MG63 (cell line): ENCODE measurements around the gene SH2D1A. TPM values are rescaled to one million over a fixed set of nuclear protein-coding genes. Genes with fewer than 3 reads are reported as not detected.
"Not testable (repeated sequence)": the region's sequence is repeated elsewhere in the genome, so short reads cannot be mapped to it uniquely, and the experiment has no call there.

ENCODE experiments used
- DNase-seq: peaks from one replicate; pipeline ENCODE4 v3.0.0-alpha.2; 2020
- H3K27me3 ChIP-seq: fragments of 250-450 bp; sonication (Bioruptor Pico); 2 replicates; pipeline ENCODE4 v1.5.1; 2020; ENCODE audit warnings: mild to moderate bottlenecking, moderate library complexity
- H3K36me3 ChIP-seq: fragments of 250-450 bp; sonication (Bioruptor Pico); 2 replicates; pipeline ENCODE4 v1.5.1; 2020; ENCODE audit warnings: mild to moderate bottlenecking, moderate library complexity
- H3K4me3 ChIP-seq: fragments of 250-450 bp; sonication (Bioruptor Pico); 2 replicates; pipeline ENCODE4 v1.5.1; 2020; ENCODE audit warnings: mild to moderate bottlenecking, moderate library complexity
- H3K9me3 ChIP-seq: fragments of 250-450 bp; sonication (Bioruptor Pico); 2 replicates; pipeline ENCODE4 v1.5.1; 2020; ENCODE audit warnings: mild to moderate bottlenecking, moderate library complexity
- total RNA-seq: library from RNA; depleted of rRNA; stranded (reverse); fragments of >200 nt; shearing (Covaris generic); gene quantifications from 2 replicates; pipeline ENCODE4 v1.2.3, GENCODE V29; 2014; ENCODE audit warnings: low replicate concordance; rRNA removed

SH2D1A gene
- total RNA-seq: not detected in 2 replicates

GRCh38 chrX:124346117-124346876 is at the start of gene SH2D1A:
TSS of gene SH2D1A (plus strand) at chrX:124346563. CDS start at chrX:124346643, 80 bp downstream.
- no peaks in the 10 kb centered on the region for H3K36me3 ChIP-seq
- no peak within 1 kb of the TSS for H3K4me3 ChIP-seq
- H3K27me3 ChIP-seq: no peaks in the 10 kb centered on the region
- no peak for DNase-seq
- no peaks in the 10 kb centered on the region for H3K9me3 ChIP-seq

DNA sequence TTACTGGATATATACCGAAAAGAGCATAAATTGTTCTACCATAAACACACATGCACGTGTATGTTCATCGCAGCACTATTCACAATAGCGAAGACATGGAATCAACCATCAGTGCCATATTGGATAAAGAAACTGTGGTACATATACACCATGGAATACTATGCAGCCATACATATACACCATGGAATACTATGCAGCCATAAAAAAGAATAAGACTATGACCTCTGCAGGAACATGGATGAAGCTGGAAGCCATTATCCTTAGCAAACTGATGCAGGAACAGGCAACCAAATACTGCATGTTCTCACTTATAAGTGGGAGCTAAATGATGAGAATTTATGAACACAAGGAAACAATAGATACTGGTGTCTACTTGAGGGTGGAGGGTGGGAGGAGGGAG is 47.0 kb upstream of the SH2D1A start:
- not testable (repeated sequence) for DNase-seq, H3K27me3 ChIP-seq, H3K36me3 ChIP-seq, H3K4me3 ChIP-seq, H3K9me3 ChIP-seq

- no peak for DNase-seq
- H3K4me3 ChIP-seq: no peak overlapping the region
- no peaks in the 10 kb centered on the region for H3K9me3 ChIP-seq
- no peaks in the 10 kb centered on the region for H3K27me3 ChIP-seq
- H3K36me3 ChIP-seq: no peaks in the 10 kb centered on the region
Measured at GRCh38 chrX:124300405-124300804, 46.0 kb upstream of the SH2D1A start.

DNA sequence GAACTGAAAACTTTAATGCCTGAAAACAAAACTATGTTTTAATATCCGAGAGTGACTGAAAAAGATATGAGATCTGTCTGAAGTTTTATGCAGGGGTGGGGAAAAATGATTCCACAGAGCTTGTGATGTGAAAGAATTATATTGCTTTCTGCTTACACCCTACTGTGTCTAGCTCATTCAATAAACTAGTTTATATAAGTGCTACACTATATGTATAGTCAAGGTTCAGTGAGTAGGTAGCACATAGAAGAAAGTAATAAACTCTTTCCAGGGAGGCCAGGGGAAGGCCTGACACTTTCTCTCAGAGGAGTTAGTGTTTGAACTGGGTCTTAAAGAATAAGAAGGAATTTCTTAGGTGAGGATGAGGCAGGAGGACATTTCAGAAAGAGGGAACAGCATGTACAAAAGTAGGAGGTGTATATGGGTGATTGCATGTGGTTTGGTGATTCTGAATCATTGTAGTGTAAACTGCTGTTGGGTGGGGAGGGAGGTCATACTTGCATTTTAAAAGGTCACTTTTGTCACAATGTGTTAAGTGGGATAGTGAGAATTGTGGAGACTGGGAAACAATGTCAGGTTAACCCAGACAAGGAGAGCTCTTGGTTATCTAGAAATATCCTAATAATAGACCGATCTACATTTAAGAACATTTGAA is 39.0 kb upstream of the SH2D1A start:
- H3K27me3 ChIP-seq: no peaks in the 10 kb centered on the region

GRCh38 chrX:124325732-124326131 is 20.6 kb upstream of the SH2D1A start:
- DNase-seq: no peak
- Histone ChIP-seq H3K36me3 (no peaks in the 10 kb centered on the region), H3K9me3 (no peaks in the 10 kb centered on the region), H3K4me3 (no peak overlapping the region), H3K27me3 (no peaks in the 10 kb centered on the region)

More for the DNA sequence above, 39.0 kb upstream of the SH2D1A start:
- no peak overlapping the region for H3K4me3 ChIP-seq
- no peak for DNase-seq
- H3K9me3 ChIP-seq: no peaks in the 10 kb centered on the region
- no peaks in the 10 kb centered on the region for H3K36me3 ChIP-seq

DNA sequence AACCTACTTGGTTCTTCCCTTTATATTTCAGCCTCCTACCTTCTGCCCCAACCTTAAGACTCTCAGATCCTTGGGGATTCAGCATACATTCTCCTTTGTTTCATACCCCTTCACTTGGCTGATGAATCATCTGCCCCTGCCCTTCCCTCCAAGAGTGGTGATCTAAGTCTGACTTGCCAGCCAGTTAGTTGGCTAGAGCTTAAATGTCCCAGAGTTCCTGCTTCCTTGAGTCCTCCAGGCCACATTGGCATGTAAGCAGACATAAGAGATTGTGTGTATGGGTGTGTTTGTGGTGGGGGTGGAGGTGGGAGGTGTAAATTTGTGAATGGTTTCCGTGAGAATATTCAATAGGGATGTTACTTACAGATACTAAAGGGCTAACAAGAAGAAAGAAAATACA is 17.6 kb upstream of the SH2D1A start:
- peak; percentile 61 for DNase-seq
- Histone ChIP-seq H3K9me3 (no peaks in the 10 kb centered on the region), H3K36me3 (no peaks in the 10 kb centered on the region), H3K27me3 (no peaks in the 10 kb centered on the region), H3K4me3 (no peak overlapping the region)

DNA sequence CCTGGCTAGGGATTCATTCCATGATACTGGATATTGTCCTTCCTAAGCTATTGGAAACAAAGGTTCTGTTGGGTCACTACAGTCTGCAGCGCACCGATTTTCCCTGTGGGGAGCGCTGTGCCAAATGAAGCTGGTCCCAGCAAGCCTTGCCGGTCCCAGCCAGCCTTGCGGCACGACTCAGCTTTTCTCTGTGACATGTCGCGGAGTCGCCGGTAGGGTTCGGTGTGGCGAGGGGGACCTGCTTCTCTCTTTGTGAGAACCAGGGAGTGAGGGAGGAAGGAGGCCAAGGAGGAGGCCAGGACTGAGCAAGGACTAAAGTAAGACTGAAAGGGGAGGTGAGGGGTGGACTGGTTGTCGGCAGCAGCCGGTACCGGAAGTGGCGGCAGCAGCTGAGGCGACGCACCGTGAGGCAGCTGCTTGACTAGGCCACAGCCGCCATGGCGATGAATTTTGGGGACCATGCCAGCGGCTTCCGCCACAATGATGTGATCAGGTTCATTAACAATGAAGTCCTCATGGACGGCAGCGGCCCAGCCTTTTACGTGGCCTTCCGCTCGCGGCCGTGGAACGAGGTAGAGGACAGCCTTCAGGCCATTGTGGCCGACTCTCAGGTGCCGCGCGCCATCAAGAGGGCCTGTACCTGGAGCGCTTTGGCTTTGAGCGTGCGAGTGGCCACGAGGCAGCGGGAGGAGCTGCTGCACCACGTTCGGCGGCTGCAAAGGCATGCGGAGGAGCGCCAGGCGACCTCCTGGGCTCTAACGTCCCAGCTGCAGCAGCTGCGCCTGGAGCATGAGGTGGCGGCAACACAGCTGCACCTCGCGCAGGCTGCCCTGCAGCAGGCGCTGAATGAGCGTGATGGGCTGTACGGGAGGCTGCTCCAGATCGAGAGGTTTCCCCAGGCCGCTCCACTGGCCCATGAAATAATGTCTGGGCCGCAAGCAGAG is 13.6 kb upstream of the SH2D1A start, which contains the start of gene TEX13D:
Gene TEX13D (plus strand): TSS at position 180 of the 944 bp plus-strand sequence. CDS start 258 bp downstream, at position 438.
- no peaks in the 10 kb centered on the region for H3K27me3 ChIP-seq
- no peak for DNase-seq
- H3K36me3 ChIP-seq: no peaks in the 10 kb centered on the region
- no peak within 1 kb of the TSS for H3K4me3 ChIP-seq
- H3K9me3 ChIP-seq: no peaks in the 10 kb centered on the region

DNA sequence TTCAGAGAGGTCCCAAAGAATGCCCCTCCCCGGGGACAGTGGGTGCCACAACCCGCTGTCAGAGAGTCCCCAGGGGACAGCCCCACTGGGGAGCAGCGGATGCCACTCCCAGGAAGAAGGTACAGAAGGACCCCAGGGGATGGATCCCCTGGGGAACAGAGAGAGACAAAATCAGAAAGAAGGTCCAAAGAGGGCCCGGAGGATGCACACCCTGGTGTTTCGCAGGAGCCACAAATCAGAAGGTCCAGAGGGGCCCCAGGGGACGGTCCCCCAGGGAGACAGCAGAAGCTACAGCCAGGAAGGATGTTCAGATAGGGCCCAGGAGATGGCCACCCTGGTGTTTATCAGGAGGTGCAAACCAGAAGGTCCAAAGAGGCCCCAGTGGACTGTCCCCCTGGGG is 12.5 kb upstream of the SH2D1A start:
- Histone ChIP-seq H3K27me3 (no peaks in the 10 kb centered on the region), H3K36me3 (no peaks in the 10 kb centered on the region), H3K4me3 (no peak overlapping the region), H3K9me3 (no peaks in the 10 kb centered on the region)
- DNase-seq: no peak

GRCh38 chrX:124334555-124334954 is 11.8 kb upstream of the SH2D1A start:
- not testable (repeated sequence) for H3K36me3 ChIP-seq, H3K27me3 ChIP-seq, DNase-seq, H3K9me3 ChIP-seq, H3K4me3 ChIP-seq

- H3K36me3 ChIP-seq: no peaks in the 10 kb centered on the region
- H3K27me3 ChIP-seq: no peaks in the 10 kb centered on the region
- H3K9me3 ChIP-seq: no peaks in the 10 kb centered on the region
- no peak for DNase-seq
- H3K4me3 ChIP-seq: no peak overlapping the region
Measured at GRCh38 chrX:124335598-124335997, 10.8 kb upstream of the SH2D1A start.

DNA sequence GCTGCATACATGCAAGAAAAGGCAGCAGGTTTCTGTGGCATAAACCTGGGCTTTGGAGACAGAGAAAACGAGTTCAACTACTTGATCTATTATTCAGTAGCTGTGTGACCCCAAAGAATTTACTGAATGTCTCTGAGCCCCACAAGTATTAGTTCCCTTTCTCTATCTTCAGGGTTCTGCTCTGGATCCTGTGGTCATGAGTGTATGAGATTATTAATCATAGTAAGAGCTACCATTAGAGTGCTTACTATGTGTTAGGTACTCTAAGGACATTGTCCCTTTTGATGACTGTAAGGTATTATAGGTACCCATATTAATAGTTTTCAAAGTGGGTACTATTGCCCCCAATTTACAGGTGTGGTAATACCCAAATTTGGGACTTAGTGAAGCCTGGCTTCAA is 8.4 kb upstream of the SH2D1A start:
- Histone ChIP-seq H3K9me3 (no peaks in the 10 kb centered on the region), H3K27me3 (no peaks in the 10 kb centered on the region), H3K4me3 (no peak overlapping the region), H3K36me3 (no peaks in the 10 kb centered on the region)
- no peak for DNase-seq

DNA sequence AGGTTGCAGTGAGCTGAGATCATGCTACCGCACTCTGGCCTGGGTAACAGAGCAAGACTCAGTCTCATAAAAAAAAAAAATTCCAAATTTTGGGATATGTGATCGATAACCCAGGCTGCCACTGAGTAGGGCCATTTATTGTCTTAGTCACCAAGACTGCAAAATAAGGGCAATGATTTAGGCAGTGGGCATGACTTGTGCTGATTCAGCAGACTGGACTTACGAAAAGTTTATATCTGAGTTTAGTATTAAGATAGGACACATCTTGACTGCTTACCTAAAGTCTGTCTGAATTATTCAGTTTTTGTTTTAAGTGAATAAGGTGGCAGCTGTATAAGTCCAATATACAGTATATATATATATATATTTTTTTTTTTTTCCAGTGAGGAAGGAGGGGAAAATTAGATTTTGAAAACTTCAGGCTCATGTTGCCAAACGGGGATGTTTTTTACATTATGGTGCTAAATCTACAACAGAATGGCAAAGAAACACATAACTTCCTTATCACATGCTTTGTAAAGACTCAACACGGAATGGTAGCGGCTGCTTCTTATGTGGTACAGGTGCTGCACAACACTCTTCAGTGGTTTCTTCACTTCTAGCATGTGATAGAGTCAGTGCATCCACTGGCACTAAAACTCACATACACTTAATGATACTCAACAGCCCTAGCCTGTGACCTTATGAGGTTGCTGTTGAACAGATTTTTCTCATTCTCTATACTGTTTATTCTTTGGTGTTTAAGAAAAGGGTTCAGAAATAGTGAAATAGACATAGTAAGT is 7.4 kb upstream of the SH2D1A start:
- Histone ChIP-seq H3K27me3 (no peaks in the 10 kb centered on the region), H3K36me3 (no peaks in the 10 kb centered on the region), H3K9me3 (no peaks in the 10 kb centered on the region), H3K4me3 (no peak overlapping the region)
- no peak for DNase-seq

DNA sequence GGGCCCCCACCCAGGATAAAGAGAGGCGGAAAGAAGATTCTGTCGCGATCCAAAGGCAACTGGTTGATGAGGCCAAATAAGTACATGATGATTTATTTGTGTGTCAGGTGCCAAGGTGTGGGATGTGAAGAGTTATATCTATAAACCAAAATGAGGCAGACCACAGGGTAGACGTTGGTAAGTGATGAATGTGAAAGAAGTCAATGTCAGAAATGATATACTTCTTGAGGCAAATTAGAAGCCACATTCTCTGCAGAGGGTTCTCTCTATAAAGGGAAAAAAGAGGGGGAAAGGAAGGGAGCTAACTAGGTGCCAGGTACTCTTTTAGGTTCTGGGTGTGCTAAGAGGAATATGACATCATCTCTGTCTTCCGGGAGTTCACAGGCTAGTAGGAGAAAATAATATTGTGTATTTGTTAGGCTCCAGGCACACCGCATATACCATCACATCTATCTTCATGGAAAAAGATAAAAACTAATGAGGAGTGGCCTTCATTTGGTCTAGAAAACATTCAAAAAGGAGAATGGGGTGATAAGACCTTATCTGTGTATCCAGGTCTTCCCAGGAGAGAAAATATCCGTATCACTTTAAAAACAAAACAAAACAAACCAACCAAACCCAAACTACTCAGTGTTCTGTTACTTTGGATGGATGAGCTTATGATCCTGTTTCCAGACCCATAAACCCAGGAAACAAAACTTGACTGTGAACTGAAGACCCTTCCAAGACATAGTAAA is 4.8 kb upstream of the SH2D1A start:
- Histone ChIP-seq H3K27me3 (no peaks in the 10 kb centered on the region), H3K4me3 (no peak overlapping the region), H3K36me3 (no peaks in the 10 kb centered on the region), H3K9me3 (no peaks in the 10 kb centered on the region)
- no peak for DNase-seq

DNA sequence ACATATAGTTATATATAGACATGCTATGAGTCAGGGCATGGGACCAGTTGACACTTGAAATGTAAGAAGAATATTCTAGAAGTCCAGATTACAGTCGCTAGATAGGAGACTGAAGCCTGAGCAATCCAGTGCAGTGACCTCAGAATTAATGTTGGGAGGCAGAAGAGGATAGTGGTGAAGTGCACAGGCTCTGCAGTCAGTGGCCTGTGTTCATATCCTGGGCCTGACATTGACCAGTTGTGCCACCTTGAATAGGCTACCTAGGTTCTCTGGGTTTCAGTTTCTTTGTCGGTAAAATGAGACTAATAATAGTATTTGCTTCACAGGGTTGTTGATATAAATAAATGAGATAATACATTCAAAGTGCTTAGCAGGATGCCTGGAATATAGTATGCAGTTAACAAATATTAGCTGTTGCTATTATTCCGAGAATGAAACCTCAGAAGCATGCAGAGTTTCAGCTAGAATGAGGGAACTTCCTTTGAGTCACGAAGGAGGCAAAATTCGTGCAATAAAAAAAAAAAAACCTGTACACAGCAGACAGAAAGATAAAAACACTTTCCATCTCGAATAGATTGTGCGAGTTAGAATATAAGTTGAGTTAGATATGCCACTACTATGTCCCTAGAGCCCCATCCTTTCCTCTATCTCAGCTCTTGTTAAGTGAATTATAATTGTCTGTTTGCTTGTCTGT is 4.0 kb upstream of the SH2D1A start:
- Histone ChIP-seq H3K36me3 (no peaks in the 10 kb centered on the region), H3K9me3 (no peaks in the 10 kb centered on the region), H3K4me3 (no peak overlapping the region), H3K27me3 (no peaks in the 10 kb centered on the region)
- DNase-seq: no peak

GRCh38 chrX:124343016-124343415 is 3.3 kb upstream of the SH2D1A start:
- no peaks in the 10 kb centered on the region for H3K27me3 ChIP-seq
- no peaks in the 10 kb centered on the region for H3K36me3 ChIP-seq
- H3K4me3 ChIP-seq: no peak overlapping the region
- no peaks in the 10 kb centered on the region for H3K9me3 ChIP-seq
- no peak for DNase-seq
